MM.1S (cell line): ENCODE measurements around the gene VAPA.

Experiments
- DNase-seq: peaks from one replicate; pipeline ENCODE4 v3.0.0-alpha.2; 2015
- H2AFZ ChIP-seq: fragments of 300-600 bp; sonication (generic); 2 replicates; pipeline ENCODE4 v1.6.0; 2016; ENCODE audit warnings: antibody characterized with exemption, low read length
- H3F3A ChIP-seq: fragments of 300-600 bp; sonication (generic); 2 replicates; pipeline ENCODE4 v1.6.1; 2016; ENCODE audit warnings: mild to moderate bottlenecking, antibody characterized with exemption, low read length, moderate library complexity, mixed read lengths; ENCODE audit not compliant: insufficient read depth
- H3K27ac ChIP-seq: fragments of 300-600 bp; sonication (generic); 2 replicates; pipeline ENCODE4 v1.5.1; 2016; ENCODE audit warnings: mild to moderate bottlenecking, low read length
- H3K27me3 ChIP-seq: fragments of 300-600 bp; sonication (generic); replicated peaks from 2 replicates; pipeline ENCODE4 v1.6.0; 2016; ENCODE audit warnings: low read length; ENCODE audit not compliant: insufficient read depth
- H3K36me3 ChIP-seq: fragments of 300-600 bp; sonication (generic); replicated peaks from 2 replicates; pipeline ENCODE4 v1.6.1; 2016; ENCODE audit warnings: mild to moderate bottlenecking, low read length, mixed read lengths; ENCODE audit not compliant: insufficient read depth
- H3K4me1 ChIP-seq: fragments of 300-600 bp; sonication (generic); 2 replicates; pipeline ENCODE4 v1.6.1; 2016; ENCODE audit warnings: low read length, mixed read lengths
- H3K4me2 ChIP-seq: fragments of 300-600 bp; sonication (generic); 2 replicates; pipeline ENCODE4 v1.6.0; 2016; ENCODE audit warnings: low read depth, low read length
- H3K4me3 ChIP-seq: fragments of 300-600 bp; sonication (generic); 2 replicates; pipeline ENCODE4 v1.5.1; 2016; ENCODE audit warnings: low read length, mixed read lengths
- H3K79me2 ChIP-seq: fragments of 300-600 bp; sonication (generic); 2 replicates; pipeline ENCODE4 v1.6.1; 2016; ENCODE audit warnings: mixed run types, low read length, mixed read lengths
- H3K9ac ChIP-seq: fragments of 300-600 bp; sonication (generic); 2 replicates; pipeline ENCODE4 v1.6.1; 2016; ENCODE audit warnings: low read length, mixed read lengths
- H3K9me2 ChIP-seq: fragments of 300-600 bp; sonication (generic); replicated peaks from 2 replicates; pipeline ENCODE4 v1.6.1; 2016; ENCODE audit warnings: mild to moderate bottlenecking, low read length, mixed read lengths; ENCODE audit not compliant: insufficient read depth
- H3K9me3 ChIP-seq: fragments of 300-600 bp; sonication (generic); replicated peaks from 2 replicates; pipeline ENCODE4 v1.6.1; 2016; ENCODE audit warnings: mild to moderate bottlenecking, low read length, mixed read lengths; ENCODE audit not compliant: insufficient read depth
- H4K20me1 ChIP-seq: fragments of 300-600 bp; sonication (generic); 2 replicates; pipeline ENCODE4 v1.6.1; 2016; ENCODE audit warnings: mild to moderate bottlenecking, low read length, moderate library complexity, mixed read lengths; ENCODE audit not compliant: insufficient read depth
- CTCF ChIP-seq: fragments of 300-600 bp; sonication (generic); IDR thresholded peaks from 2 replicates; pipeline ENCODE4 v1.5.1; 2016; ENCODE audit warnings: antibody characterized with exemption, low read length, mixed read lengths
- EZH2 ChIP-seq: fragments of 300-600 bp; sonication (generic); optimal IDR thresholded peaks from 2 replicates; pipeline ENCODE3; 2017; ENCODE audit warnings: low read depth, mild to moderate bottlenecking, antibody characterized with exemption, low read length, mixed read lengths
- EZH2phosphoT487 ChIP-seq: fragments of 300-600 bp; sonication (generic); IDR thresholded peaks from 2 replicates; pipeline ENCODE4 v1.6.1; 2018; ENCODE audit warnings: antibody characterized with exemption, low read length

Gene VAPA

GRCh38 chr18:9959564-9959963 lies 45.7 kb downstream of the VAPA start:
- H3K36me3 ChIP-seq = no peaks in the 10 kb centered on the region
- H3K4me2 ChIP-seq = no peak overlapping the region
- H3K9me3 ChIP-seq = no peaks in the 10 kb centered on the region
- H3K9ac ChIP-seq = no peak overlapping the region
- H4K20me1 ChIP-seq = no peaks in the 10 kb centered on the region
- H2AFZ ChIP-seq = no peak overlapping the region
- H3K27me3 ChIP-seq = no peaks in the 10 kb centered on the region
- H3K4me1 ChIP-seq = no peaks in the 10 kb centered on the region
- no peak for DNase-seq
- H3K4me3 ChIP-seq = no peak overlapping the region
- H3K79me2 ChIP-seq = no peaks in the 10 kb centered on the region
- no peak overlapping the region for H3K27ac ChIP-seq
- H3K9me2 ChIP-seq = no peaks in the 10 kb centered on the region
- TF ChIP-seq EZH2 (no peak), CTCF (no peak), EZH2phosphoT487 (no peak)
- H3F3A ChIP-seq = no peaks in the 10 kb centered on the region

- Histone ChIP-seq H3K9me3 (no peaks in the 10 kb centered on the region), H3K36me3 (no peaks in the 10 kb centered on the region), H3K4me3 (no peak overlapping the region), H4K20me1 (no peaks in the 10 kb centered on the region), H3K79me2 (no peaks in the 10 kb centered on the region), H2AFZ (no peak overlapping the region), H3K9ac (no peak overlapping the region), H3K27ac (no peak overlapping the region), H3F3A (no peaks in the 10 kb centered on the region), H3K4me1 (peaks cover under 1% of the 10 kb centered on the region), H3K27me3 (no peaks in the 10 kb centered on the region), H3K4me2 (no peak overlapping the region), H3K9me2 (no peaks in the 10 kb centered on the region)
- TF ChIP-seq EZH2 (no peak), CTCF (no peak), EZH2phosphoT487 (no peak)
- no peak for DNase-seq
These were observed 46.6 kb downstream of the VAPA start for GRCh38 chr18:9960258-9960904.

- Histone ChIP-seq H3K9ac (no peak overlapping the region), H2AFZ (no peak overlapping the region), H3K9me3 (no peaks in the 10 kb centered on the region), H3F3A (no peaks in the 10 kb centered on the region), H3K9me2 (no peaks in the 10 kb centered on the region), H3K79me2 (no peaks in the 10 kb centered on the region), H3K36me3 (no peaks in the 10 kb centered on the region), H3K4me1 (peaks cover 7% of the 10 kb centered on the region), H3K4me3 (no peak overlapping the region), H3K27me3 (no peaks in the 10 kb centered on the region), H3K27ac (no peak overlapping the region), H3K4me2 (no peak overlapping the region), H4K20me1 (no peaks in the 10 kb centered on the region)
- no peak for TF ChIP-seq EZH2
- TF ChIP-seq CTCF = no peak
- no peak for TF ChIP-seq EZH2phosphoT487
- no peak for DNase-seq
These were observed 47.2 kb downstream of the VAPA start for GRCh38 chr18:9961041-9961440.
